GM18520 (cell line): ENCODE results near the gene CERK.

Experiments
- ATAC-seq: cut with Tn5 transposase; IDR thresholded peaks from one replicate; pipeline ENCODE4 v1.9.1; 2021; ENCODE audit not compliant: unreplicated experiment

CERK gene

GRCh38 chr22:46703171-46703995 is 34.7 kb downstream of the CERK start:
- no peak for ATAC-seq

DNA sequence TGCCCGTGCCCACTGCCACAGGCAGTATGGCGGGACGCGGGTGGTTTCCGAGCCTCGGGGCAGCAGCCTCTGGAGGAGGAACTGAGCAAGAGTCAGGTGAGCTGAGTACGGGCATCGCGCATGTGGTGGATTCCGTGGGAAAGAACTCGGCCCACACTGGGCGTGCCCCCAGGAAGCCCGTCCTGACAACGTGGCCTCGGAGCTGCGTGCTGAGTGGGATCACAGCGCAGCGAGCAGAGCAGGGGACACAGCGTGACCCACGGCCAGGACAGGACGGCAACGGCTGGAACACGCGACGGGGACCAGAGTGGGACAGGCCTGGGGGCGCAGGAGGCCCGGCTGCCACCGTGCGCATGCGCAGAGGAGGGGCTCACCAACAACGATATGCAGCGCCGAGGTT is 36.8 kb downstream of the CERK start:
- ATAC-seq, result no peak

DNA sequence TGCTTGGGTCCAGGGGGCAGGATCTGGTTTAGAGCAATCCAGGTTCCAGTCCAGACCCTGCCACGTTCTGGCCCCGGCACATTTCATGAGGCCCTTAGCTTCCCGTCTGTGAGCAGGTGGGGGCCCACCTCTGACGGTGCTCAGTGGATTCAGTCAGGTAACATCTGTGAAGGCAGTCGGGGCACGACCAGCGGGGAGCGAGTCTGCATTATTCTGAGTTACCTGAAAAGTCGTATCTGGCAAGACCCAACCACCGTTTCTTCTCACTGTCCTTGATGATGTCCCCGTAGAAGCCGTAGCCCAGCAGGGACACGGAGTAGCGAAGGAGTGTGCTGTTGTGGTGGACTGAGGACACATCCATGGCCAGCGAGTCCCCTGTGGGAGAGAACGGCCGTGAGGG is 39.0 kb downstream of the CERK start:
- ATAC-seq, result no peak

DNA sequence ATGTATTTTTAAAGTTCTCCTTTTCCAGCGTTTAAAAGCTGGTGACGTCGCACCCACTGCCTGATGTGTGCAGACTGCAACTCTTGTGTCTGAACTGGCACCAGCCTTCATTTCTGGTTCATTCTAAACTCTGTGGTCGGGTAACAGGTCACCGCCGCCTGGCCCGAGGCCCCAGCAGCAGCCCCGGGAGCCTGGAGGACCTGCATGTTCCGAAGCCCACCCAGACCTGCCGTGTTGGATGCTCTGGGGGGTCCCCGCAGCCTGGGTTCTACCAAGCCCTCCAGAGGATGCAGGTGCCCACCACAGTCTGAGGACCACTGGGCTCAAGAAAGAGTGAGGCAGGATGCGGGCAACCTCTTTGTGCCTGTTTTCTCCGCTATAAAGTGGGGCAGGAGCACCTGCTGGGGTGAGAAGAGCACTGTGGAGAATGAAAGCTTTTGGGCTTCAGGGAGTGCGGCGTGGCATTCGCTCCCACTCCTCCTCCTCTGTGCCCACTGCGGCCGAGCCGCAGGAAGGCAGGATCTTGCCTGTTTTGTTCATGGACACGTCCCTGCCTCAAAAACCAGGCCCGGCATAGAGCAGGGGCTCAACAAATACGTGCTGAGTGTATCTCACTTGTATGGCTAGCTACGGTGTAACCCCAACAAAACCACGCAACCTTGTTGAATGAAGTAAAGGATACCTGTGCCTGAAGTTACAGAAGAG is 40.1 kb downstream of the CERK start:
- ATAC-seq, result no peak

DNA sequence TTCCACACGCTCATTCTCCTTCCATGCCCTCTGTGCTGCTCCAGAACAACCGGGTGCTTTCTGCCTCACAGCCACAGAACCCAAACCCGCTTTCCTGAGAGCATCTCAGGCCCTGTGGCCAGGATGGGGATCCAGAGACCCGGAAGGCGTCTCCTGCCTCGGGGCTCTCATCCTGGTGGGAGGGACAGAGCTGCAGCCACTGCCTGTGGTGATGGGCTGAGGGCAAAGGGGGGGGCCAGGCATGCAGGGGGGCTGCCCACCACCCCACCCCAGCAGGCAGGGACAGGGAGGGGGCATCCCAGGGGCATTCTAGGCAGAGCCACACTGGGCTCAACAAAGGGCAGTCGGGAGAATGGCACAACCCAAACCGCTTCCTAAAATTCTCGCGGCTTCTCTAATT is 41.4 kb downstream of the CERK start:
- ATAC-seq, result no peak

DNA sequence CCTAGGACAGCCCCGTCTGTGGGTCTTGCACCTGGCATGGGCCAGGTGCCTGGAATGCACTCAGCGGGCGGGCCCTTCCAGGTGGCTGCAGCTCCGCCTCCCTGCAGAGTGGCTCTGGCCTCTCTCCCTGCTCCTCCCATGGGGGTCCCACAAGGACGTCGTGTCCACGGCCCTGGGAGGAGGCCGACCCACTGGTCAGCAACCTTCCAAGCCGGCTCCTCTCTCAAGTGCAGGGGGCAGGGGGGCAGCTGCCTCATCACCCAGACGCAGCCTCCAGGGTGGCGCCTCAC is 41.9 kb downstream of the CERK start:
- ATAC-seq, result no peak

- no peak for ATAC-seq
Observed at GRCh38 chr22:46695346-46696228, 42.5 kb downstream of the CERK start.

DNA sequence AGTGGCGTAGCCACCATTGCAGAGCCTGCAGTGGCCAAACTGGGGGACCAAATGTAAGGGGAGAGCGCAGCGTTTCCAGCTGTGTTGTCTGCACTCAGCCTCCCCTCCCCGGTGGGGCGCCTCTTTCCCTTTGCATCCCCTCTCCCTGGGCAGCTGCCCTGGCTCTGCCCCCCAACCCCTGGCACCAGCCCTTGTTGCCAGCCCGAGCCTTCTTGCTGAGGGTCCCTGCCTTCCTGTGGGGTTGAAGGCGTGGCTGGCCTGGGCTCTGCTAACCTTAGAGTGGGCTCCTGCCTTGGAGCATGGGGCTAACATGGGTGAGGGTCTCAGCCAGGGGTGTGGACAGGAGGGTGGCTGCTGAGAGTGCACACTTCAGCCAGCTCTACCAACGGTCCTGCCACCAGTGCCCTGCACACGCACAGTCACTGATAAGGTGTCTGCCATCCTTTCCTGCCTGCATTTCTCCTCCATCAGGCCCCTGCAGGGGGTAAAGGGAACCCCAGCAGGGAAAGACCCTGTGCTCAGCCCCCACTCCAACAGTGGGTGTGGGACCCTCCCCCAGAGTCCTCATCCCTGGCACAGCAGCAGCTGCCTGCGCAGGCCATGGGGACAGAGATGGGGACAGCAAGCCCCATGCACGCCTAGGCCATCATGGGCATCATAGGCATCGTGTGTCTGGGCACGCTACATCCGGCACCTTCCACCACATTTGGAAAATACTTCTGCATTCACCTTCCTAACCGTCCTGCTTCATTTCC is 43.5 kb downstream of the CERK start:
- no peak for ATAC-seq

GRCh38 chr22:46693634-46694415 is 44.2 kb downstream of the CERK start:
- no peak for ATAC-seq

DNA sequence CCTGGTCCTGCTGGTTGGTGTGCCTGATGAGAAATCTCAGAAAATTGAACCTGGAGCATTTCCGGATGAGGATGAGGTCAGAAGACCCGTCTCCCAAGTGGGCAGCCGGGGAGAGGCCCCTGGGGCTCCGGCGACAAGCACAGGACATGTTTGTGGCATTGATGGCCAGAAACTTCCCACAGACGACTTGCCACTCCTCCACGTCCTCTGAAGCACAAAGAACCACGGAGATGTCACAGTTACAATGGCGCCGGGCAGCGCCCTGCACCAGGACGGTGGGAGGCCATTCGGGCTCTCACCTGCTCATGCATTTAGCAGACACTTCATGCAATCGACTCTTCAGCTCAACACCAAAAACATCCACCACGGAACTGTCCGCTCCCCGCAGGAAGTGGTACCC is 46.5 kb downstream of the CERK start:
- no peak for ATAC-seq

DNA sequence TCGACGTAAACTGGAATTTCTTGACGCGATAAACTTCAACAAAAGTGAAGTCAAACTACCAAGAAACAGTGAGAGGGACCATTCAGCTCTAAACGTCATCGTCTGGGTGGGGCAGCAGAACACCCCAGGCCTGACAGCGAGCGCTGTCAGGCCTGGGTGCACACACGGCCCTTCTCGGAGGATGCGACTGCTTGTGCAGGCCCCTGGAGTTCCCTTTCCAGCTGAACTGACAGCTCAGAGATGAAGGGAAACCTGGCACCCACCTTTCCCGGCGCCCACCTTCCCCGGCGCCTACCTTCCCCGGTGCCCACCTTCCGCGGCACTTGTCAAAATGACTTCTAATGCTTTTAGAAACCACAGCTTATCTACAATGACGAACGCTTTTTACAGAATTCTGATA is 47.9 kb downstream of the CERK start:
- no peak for ATAC-seq

DNA sequence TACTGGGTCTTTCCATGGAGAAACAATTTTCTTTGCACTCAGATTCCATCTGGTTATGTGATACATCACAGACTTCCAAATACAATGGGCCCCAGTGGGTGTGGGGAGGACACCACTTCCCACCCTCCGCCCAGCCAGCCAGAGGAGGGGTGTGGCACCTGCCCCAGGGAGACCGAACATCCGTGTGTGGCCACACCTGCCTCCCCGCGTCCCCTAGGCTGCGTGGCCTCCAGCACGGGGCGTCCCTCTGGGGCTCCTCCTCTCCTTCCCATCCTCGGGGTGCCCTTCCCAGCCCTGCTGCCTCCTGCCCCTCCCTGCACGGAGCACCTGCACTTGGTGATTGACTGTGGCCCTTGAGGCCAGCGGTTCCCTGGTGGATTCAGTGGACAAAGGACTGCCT is 49.1 kb downstream of the CERK start:
- no peak for ATAC-seq

DNA sequence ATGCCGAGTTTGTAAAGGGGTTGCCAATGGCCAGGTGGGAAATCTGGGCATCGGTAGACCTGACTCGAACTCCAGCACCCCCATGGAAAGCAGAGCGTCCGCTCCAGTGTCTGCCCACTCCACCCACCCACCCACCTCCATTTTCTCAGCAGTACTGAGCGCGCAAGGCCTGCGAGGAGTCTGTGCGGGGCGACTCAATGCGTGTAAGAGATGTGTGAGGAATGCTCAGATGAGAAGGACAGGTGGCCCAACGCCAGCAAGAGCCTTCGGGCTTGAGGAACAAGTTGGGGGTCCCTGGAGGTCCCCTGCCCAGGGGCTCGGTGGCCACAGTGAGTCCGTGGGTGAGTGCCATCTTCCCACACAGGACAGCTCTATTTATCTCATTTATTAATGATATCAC is 50.6 kb downstream of the CERK start:
- no peak for ATAC-seq

DNA sequence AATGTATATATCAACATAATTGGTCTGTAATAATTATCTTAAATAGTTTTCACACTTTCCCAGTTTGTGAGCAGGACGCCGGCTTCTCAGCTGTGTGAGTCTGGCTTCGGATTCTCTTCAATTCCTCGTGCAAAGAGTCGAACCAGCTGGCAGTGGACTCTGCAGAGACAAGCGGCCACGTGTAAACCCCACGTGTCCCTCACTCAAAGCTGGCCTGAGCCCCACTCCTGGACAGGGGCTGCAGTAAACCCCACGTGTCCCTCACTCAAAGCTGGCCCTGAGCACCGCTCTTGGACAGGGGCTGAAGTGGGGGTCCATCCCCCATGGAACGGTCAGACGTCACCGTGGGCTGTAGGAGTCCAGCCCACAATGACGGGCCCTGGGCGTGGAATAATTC is 51.0 kb downstream of the CERK start:
- no peak for ATAC-seq

GRCh38 chr22:46686221-46687047 is 51.6 kb downstream of the CERK start:
- ATAC-seq, result no peak

- no peak for ATAC-seq
Observed at GRCh38 chr22:46684706-46685105, 53.3 kb downstream of the CERK start.

GRCh38 chr22:46682011-46682731 is 55.9 kb downstream of the CERK start:
- ATAC-seq, result no peak

GRCh38 chr22:46681010-46681409 is 57.0 kb downstream of the CERK start:
- ATAC-seq, result no peak
